Embryonic facial prominence (tissue), 1 donor: Measurements from ENCODE around the gene RGS6.
A peak's percentile ranks its signal among the peaks of the same experiment; 100 is the strongest.

ENCODE experiments used
- DNase-seq: peaks from one replicate; pipeline ENCODE4 v3.0.0-alpha.2; 2016; ENCODE audit errors: extremely low spot score

The RGS6 gene

DNA sequence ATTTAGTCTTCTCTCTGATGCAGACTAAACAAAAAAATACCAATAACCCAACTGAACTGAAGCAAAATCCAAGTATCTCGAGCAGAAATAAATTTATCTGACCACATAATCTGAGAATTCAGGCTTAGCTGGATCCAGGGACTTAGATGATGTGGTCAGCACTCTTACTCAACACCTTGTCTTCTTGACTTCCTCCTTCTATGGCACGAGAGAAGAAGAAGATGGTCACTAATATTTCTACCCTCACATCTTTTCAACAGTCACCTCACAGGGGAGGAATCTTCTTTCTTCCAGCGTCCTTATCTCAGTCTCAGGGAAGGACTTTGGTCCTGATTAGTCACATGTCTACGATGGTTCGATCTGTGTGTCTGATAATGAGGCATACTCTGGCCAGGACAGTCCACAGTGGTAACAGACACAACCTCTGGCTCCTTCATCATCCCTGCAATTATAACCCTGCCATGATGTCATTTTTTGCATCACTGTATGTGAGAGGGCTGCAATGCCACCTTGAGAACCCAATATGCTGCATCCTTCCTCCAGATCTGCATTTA lies 15.8 kb downstream of the RGS6 start:
- no peak for DNase-seq

DNA sequence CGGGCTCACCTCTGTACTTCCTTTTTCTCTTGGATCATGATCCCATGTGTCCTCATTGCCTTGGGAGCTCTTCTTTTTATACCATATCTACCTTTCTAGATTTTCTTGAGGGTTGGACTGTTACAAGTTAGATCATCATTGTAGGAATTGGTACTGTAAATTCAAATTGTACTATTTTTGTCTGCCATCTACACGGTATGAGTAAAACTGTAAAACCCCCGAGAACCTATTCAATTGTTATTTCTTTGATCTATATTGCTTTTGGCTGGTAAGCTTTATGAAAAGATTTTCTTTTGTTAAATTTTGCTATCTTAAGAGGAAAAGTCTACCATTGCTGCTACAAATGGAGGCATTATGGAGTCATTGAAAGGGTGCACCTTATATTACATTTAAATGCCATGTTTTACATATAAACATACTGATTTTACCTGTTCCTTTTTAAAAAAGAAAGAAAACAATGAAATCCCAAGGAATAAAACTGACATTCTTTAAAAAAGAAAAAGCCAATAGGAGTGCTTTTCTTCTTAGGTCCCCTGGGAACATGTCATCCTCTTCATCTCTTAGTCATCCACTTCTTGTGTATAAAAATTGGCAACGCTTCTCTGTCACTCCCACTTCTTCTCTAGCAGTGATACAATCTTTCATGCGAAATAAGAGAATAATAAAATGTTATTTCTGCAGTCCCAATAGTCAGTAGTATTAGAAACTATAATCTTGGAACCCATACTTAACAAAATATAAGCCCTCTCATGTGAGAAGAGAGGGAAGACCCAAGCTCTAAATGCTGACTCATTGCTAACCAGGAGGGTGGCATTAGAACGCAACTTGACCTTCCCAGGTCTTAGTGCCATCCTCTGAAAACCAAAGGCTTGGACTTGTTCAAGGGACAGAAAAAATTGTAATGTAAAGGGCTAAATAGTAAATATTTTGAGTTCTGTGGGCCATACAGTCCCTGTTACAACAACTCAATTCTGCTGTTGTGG lies 20.4 kb downstream of the RGS6 start:
- no peak for DNase-seq

DNA sequence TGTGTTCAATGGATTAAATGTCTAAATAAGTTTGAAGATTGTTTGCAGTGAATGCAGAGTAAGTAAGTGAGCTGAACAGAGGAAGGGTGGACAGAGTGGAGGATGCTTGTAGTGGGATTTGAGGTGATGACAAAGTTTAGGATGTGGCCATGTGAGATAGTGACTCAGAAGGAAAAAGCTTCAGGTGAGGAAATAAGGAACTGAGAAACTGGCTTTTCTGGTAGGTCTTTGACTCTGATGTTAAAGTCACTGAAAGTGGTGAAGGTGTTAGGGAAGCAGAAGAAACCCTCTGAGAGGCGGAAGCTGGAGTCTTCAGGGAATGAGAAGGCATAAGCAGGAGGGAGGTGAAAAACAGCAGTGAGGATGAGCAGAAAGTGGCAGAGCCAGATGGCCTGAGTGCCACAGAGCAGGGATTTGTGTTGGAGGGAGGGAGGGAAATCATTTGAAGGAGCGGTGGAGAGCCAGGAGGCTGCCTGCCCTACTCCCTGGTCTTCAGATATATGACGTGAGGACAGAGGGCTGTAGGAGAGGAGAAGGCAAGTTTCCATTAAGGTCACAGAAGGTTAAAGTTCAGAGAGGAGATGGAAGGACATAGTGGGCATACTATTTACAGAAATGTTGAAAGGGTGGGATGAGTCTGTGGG lies 24.8 kb downstream of the RGS6 start:
- no peak for DNase-seq

DNA sequence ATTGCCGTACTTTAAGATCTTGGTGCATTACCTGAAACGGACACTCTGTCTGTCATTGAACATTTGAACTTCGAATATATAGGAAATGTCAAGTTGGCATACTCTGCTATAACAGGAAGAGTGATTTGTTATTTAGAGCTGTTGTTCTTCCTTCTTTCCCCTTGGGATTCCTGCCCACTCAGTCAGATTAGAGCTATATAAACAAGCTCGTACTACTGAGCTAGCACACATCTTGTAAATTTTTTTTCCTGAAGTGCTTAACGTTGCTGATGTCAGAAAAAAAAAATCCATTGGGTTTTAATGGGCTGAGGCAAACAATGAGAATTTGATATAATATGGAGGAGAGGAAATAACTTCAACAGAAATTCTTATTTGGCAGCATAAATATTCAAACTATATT lies 26.8 kb downstream of the RGS6 start:
- DNase-seq, result no peak

DNA sequence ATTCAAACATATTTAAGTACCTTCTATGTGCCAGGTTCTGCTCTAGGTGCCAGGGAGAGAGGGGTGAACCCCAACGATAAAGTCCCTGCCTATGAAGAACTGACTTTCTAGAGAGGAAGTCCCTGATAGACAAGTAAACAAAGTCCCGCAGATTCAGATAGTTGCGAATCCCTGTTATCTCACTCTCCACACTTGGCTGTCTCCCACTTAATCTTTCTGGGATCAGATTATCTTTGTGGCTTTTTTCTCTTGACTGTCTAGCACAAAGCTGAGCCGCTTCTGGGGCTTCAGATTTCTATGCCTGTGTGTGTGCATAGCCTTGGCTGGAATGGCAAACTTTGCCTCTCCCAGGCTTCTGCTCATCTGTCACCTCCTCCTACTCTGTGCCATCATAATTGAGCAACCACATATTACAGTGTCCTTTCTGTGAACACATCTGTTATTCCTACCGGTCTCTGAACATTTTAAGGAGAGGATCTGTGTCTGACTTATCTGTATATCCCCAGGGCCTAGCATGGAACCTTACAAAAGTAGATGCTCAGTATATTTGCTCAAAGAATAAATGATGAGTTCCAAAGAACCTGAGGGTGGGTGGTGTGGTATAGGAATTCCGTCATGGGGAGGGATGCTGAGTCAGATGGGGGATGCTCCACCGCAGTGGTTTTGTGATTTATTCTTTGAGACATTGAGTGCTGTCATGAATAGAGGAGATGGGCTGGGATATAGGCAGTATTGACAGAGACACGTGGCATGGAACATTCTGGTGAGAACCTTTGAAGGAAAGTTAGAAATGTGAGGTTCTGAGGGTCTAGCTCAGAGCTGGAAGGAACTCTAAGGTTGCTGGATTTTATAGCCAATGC lies 28.5 kb downstream of the RGS6 start:
- no peak for DNase-seq

DNA sequence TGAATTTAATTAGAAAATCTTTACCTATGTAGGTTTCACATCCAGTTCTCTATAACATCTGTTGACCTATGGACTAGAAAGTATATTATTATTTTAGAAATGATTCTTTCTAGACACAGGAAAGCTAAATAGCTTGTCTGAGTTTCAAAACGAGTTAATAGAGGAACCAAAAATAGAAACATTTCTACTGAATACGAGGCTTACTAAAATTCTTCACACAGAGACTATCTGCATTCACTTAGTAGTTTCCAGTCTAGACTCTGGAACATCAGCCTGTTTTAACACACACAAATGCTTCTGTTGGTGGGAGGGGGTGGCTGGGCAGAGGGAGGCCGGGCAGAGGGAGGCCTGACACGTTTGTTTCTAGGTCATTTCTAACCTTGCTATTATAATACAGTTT lies 29.7 kb downstream of the RGS6 start:
- no peak for DNase-seq

DNA sequence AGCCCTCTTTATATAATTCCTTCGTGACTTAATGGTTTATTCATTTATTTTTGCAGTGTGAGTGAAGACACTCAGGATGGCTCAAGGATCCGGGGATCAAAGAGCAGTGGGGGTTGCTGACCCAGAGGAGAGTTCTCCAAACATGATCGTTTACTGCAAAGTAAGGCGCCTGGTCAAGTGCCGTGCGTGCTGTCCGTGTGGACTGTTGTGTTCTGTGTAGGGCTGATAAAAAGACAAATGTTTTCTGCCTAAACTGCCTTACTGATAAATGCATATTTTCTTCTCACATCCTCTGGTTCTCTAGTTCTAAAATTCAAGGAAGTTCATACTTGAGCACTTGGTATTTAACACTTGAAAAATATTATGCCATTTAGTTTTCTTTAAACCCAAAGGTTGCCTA lies 32.5 kb downstream of the RGS6 start:
- DNase-seq, result no peak

DNA sequence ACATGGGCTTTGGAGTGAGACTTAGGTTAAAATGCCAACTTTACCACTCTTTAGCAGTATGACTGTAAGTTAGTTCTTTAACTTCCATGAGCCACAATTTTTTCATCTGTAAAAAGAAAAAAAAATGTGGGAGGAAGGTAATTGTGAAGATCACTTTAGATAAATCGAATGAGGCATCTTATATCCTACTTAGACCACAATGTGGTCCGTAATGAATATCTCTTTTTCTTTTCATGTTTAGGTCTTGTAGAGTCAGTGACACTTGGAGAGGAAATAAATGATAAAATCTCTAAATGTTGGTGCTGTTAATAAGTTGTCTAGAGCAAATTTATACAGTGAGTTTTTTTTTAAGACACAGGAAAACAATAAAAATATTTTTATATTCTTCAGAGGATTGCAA lies 34.3 kb downstream of the RGS6 start:
- no peak for DNase-seq

DNA sequence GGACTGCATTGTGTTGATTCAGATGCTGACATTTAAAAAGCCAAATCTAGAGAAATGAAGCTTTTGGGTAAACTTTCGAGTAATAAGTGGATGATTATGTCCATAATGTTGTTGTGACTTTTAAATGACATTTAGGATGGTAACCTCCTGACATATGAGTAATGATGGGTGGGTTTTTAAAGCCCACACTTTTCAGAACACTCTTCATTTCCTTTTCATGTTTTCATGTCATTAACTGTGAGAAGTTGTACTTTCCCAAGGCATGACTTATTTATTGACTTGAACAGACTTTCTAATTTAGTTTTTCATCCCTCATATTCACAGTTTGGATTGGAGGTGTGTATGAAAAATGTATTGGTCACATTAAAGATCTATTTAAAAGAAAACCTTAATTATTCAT lies 35.5 kb downstream of the RGS6 start:
- DNase-seq, result no peak

DNA sequence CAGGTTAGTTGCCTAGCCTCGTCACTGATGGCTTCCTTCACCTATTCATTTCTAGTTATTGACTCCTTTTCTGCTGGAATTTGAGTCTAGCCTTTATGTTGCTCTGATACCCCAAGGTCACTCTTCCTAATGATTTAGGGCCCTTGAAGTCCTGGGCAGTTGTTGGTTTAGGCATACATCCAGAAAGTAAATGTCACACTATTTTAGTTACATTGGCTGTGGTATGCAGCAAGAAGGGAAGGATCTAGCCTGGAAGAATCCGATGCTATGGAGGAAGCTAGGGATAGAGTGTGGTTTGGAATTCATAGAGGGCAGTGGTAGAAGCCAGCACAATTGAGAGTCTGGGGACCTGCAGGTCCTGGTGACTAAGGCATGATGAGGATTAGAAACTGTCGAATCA lies 38.0 kb downstream of the RGS6 start:
- no peak for DNase-seq

DNA sequence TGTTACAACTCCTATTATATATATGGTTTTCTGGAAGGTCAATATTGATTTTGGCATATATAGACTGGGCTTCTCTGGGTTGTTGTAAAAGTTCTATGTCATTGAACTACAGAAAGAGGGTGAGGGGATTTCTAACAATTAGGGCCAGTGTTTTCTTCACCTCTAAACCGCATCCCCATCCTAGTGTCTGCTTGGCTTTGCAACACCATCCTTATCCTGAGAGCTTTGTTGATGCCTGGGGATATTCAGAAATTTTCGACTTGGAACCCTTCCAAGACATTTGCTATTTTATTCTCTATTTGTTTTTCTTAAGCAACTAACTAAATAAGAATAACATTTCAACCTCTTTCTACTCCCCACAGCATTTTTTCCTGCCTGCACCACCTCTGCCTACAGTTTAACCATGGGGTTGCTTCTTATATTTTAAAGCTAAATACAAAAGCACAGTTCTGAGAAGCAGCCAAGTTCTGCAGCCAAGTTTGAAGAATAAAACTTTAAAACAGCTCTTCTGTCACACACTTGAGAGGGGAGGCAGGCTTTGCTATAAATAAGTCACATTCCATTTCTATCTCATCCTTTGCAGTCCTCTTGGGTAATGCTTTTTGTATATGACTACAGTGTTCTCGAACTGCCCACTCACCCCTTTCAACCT lies 53.4 kb downstream of the RGS6 start:
- peak; percentile 38 for DNase-seq

DNA sequence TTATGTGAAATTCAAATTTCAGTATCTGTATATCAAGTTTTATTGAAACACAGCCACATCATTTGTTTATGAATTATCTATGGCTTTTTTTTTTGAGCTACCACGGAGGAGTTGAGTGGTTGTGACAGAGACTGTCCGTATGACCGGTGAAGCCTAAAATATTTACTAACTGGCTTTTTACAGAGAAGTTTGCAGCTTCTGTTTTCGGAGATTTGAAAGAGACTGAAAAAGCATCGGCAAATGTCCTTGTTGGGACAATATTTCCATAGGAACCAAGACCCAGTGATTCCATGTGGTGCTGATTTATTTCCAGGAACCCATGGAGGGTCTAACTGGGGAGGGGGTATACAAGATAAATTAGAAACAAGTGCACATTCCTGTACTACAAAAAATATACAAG lies 56.2 kb downstream of the RGS6 start:
- no peak for DNase-seq

DNA sequence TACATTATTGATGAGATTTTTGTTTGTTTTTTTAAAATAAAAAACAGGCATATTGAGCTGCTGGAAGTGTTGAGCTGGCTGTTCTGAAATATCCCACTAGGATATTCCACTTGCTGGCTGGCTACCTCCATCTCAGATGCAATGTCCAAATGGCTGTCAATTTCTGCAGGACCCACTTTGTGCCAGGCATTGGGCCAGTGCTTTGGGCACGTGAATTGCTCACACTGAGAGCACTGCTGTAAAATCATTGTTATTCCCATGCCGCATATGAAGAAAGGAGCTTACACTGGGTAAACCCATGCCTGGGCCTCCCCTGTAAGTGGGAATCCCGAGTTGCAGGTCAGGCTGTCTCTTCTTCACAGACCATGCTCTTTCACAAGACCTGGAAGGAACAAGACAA lies 56.7 kb downstream of the RGS6 start:
- no peak for DNase-seq

DNA sequence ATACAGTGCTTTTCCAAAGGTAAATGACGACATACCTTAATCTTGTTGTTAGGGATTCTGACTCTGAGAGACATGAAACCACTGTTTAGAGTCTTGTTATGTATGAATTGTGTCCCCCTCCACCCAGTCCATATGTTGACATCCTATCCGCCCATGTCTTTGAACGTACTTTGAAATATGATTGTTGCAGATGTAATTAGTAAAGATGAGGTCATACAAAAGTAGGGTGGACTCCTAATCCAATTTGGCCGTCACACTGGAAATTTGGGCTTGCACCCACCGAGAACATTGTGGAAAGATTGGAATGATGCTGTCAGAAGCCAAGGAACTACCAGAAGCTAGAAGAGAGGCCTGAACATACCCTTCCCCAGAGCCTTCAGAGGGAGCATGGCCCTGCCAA lies 62.2 kb downstream of the RGS6 start:
- DNase-seq, result no peak

DNA sequence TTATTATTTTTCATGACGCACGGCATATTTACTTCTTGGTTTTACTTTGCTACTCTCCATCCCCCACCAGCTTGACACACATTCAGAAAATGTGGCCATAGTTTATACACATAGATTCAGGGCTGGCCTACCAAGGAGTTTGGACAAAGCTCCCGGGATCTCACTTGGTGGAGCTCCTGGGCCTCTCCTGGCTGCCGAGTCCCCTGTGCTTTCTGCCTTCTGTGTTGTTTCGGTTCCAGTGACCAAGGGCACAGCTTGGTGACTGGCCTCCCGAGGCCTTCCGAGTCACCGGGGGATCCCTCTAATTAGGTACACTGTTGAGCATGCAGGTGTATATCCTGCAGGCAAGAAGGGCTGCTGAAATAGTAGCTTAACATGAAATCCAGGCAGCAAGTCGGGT lies 63.5 kb downstream of the RGS6 start:
- no peak for DNase-seq

DNA sequence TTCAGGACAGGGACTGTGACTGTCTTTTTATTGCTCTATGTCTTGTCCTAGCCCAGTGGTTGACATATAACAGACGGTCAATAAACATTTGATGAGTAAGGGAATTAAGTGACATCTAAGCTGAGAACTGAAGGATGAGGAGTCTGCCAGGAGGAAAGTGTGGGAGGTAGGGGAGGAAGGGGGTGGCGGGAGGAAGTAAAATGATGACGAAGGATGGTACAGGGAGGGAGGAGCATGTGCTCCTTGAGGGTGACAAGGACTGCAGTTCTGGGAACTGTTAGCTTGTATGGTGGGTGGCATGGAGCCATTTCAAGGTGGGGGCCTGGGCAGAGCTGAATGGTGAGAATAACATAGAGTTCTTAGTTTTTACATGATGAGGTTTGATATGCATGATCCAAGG lies 64.4 kb downstream of the RGS6 start:
- no peak for DNase-seq

DNA sequence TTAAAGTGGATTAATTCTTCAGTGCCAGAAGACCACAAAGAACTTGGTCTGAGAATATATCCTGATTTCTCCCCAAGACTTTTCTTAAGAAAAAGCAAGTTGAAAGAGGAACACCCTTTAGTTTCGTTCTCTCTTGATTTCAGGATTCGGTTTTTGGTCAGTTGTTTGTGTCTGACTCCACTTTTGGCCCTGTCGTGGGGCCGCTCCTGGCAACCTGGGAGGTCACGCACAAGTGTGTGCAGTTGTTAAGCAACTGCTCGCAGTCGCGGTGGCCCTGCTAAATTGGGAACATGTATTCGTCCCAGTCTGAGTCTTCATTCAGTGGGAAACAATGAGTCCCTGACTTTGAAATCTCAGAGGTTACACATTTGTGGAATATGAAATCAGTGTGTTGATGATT lies 68.7 kb downstream of the RGS6 start:
- DNase-seq, result no peak

DNA sequence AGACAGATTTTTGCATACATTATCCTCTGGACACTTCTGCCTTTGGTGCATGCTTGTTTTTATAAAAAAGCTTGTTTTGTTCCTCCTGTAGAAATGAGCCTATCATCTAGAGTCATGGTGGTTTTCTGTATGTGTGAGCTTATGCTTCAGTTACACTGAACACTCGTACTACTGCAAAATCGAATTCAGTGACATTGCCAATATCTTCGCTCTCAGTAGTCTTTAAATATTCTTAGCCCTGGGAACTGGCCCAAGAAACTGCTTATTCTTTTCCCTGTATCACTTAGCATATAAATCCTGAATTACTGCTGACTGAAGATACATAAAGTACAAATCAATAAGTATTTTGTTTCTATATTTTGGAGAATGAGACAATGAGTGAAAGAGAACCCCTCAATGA lies 70.5 kb downstream of the RGS6 start:
- DNase-seq, result no peak

DNA sequence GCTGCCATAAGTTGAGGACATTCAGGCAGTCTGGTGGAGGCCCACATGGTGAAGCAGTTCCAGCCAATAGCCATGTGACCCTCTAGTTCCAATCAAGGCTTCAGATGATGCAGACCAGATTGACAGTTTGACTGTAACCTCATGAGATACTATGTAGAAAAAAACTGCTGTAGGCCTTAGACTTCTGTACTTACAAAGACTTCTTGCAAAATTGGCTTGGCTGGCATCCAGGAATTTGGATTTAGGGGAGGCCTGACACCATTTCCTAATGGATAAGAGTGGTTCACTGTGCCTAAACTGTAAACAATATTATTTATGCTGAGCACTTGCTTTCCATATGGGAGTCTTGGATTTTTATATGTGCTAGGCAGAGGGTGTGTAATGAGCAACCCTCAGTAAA lies 76.4 kb downstream of the RGS6 start:
- DNase-seq, result no peak

DNA sequence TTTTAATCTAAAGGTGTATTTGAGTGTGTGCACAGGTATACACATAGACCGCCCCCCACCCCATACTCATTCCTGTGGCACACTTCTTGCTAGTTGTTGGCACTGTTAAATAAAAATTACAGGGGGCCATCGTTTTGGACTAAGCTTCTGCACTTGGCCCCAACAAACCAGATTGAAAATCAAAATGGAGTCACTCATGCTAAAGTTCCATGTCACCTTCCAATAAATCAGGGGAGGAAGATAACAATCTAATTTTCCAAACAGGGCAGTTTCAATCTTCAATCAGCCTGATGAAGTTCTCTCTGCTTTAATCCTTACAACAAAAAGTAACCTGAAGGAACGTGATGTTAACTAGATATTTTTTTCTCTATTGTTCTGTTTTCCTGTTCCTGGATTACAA lies 78.2 kb downstream of the RGS6 start:
- DNase-seq, result no peak

DNA sequence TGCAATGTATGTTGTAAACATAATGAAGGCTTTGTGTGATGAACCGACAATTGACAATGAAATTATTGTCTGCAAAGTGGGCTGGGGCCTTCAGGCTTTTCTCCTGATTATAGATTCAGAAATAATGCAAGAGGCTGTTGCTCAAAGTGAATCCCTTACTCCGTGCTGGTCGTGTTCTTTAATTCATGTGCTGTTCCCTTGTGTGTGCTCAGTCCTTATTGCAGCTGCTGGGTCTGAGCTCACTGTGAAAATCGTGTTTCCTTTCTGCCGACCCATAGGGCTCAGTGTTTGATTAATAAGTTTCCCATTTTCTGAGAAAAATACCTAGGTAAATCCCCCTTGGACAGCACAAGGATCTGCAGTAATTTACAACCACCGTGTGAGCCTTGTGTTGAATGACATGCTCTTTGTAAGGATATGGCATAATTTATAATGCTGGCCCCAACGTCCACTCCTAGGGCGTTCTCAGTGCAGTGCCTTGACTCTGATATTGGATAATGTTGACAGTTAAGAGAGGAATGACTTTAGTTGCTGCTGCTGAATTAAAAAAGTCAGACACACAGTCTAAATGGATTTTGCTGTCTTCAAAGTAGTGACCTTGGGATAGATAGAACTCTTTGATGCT lies 81.6 kb downstream of the RGS6 start:
- DNase-seq, result no peak
